B cell (primary cell): ENCODE data around the gene SLAIN2. TPM values are rescaled to one million over a fixed set of nuclear protein-coding genes. Genes with fewer than 3 reads are reported as not detected.

ENCODE experiments used
- ATAC-seq: fragments of 200-7000 bp; cut with Tn5 transposase; one replicate; pipeline ENCODE4 v1.10.0; 2021; ENCODE audit warnings: low read depth, mild to moderate bottlenecking, moderate number of reproducible peaks, moderate library complexity
- CTCF ChIA-PET: fragments of 350-600 bp; sonication (Branson Sonifier 250); formaldehyde crosslinking; loops from one replicate; lab custom pipeline; 2021; ENCODE audit warnings: antibody characterized with exemption, inconsistent platforms; lab: Charles Lee
- POLR2A ChIA-PET: fragments of 350-600 bp; sonication (Branson Sonifier 250); formaldehyde crosslinking; loops from one replicate; lab custom pipeline; 2021; ENCODE audit warnings: antibody characterized with exemption; lab: Charles Lee
- DNase-seq: peaks from one replicate; pipeline ENCODE4 v3.0.0; 2013
- H2AFZ ChIP-seq: 2 replicates; pipeline ENCODE4 v1.6.1; 2012; ENCODE audit warnings: mild to moderate bottlenecking, low read depth, low read length; ENCODE audit not compliant: insufficient read depth, poor library complexity, severe bottlenecking
- H3K27ac ChIP-seq, 2 donors: 1 replicate in 1 of 2; 2 replicates in 1 of 2; pipeline ENCODE4 v1.5.1; 2012 to 2013; ENCODE audit warnings: low read length in 2 of 2, mild to moderate bottlenecking in 2 of 2, moderate library complexity in 1 of 2
- H3K27me3 ChIP-seq, 4 experiments: fragments of 200-600 bp in 1 of 4; sonication (generic) in 1 of 4; replicated peaks in 1 of 4; 1 replicate in 2 of 4; 2 replicates in 2 of 4; pipeline versions ENCODE4 v1.6.1 to v1.7.0; 2013 to 2016; ENCODE audit warnings: low read length in 3 of 4, mild to moderate bottlenecking in 2 of 4, mixed read lengths in 1 of 4, moderate library complexity in 1 of 4; ENCODE audit not compliant: insufficient read depth in 4 of 4, control insufficient read depth in 3 of 4; ENCODE audit errors: control extremely low read depth in 1 of 4
- H3K36me3 ChIP-seq, 2 experiments: replicated peaks in 1 of 2; 1 replicate in 1 of 2; 2 replicates in 1 of 2; pipeline versions ENCODE4 v1.6.1 to v1.7.1; 2013; ENCODE audit warnings: low read length in 1 of 2; ENCODE audit not compliant: insufficient read depth in 2 of 2, control insufficient read depth in 1 of 2; ENCODE audit errors: control extremely low read depth in 1 of 2, extremely low read depth in 1 of 2
- H3K4me1 ChIP-seq, 2 donors: fragments of 200-600 bp in 1 of 2; sonication (generic) in 1 of 2; 1 replicate in 1 of 2; 2 replicates in 1 of 2; pipeline versions ENCODE4 v1.5.1 to v1.6.1; 2013 to 2017; ENCODE audit warnings: low read length in 2 of 2; ENCODE audit not compliant: control insufficient read depth in 2 of 2, insufficient read depth in 2 of 2
- H3K4me2 ChIP-seq: replicated peaks from 2 replicates; pipeline ENCODE3; 2012; ENCODE audit warnings: mild to moderate bottlenecking, low read depth, low read length; ENCODE audit not compliant: poor library complexity, severe bottlenecking
- H3K4me3 ChIP-seq, 5 experiments: fragments of 200-600 bp in 1 of 5; sonication (generic) in 1 of 5; 1 replicate in 3 of 5; 2 replicates in 2 of 5; pipeline versions ENCODE4 v1.5.1 to v1.7.0; 2011 to 2016; ENCODE audit warnings: low read length in 4 of 5, mild to moderate bottlenecking in 4 of 5, low read depth in 2 of 5, control low read depth in 1 of 5, moderate library complexity in 1 of 5; ENCODE audit not compliant: insufficient read depth in 1 of 5; ENCODE audit errors: control extremely low read depth in 1 of 5, extremely low read depth in 1 of 5
- H3K79me2 ChIP-seq: fragments of 200-600 bp; sonication (generic); one replicate; pipeline ENCODE4 v1.6.0; 2016; ENCODE audit warnings: low read length; ENCODE audit not compliant: control insufficient read depth, insufficient read depth
- H3K9ac ChIP-seq: fragments of 200-600 bp; sonication (generic); 2 replicates; pipeline ENCODE4 v1.6.1; 2017; ENCODE audit warnings: mild to moderate bottlenecking, low read length, moderate library complexity
- H3K9me3 ChIP-seq, 3 donors: one replicate each; pipeline versions ENCODE4 v1.6.1 to v1.7.1; 2013; ENCODE audit warnings: low read length in 2 of 3; ENCODE audit not compliant: control insufficient read depth in 2 of 3, insufficient read depth in 1 of 3; ENCODE audit errors: control extremely low read depth in 1 of 3
- H4K20me1 ChIP-seq: 2 replicates; pipeline ENCODE4 v1.6.0; 2012; ENCODE audit warnings: mild to moderate bottlenecking, low read length; ENCODE audit not compliant: insufficient read depth, control insufficient read depth, poor library complexity, severe bottlenecking
- H3K27ac Mint-ChIP-seq: one replicate; pipeline ENCODE4 v1.8.0; 2021; ENCODE audit warnings: mixed read lengths
- H3K27me3 Mint-ChIP-seq: one replicate; pipeline ENCODE4 v1.8.0; 2021; ENCODE audit warnings: mixed read lengths
- H3K4me1 Mint-ChIP-seq: one replicate; pipeline ENCODE4 v1.8.0; 2021; ENCODE audit warnings: mixed read lengths
- H3K4me3 Mint-ChIP-seq: one replicate; pipeline ENCODE4 v1.8.0; 2021; ENCODE audit warnings: mixed read lengths
- H3K9me3 Mint-ChIP-seq: one replicate; pipeline ENCODE4 v1.8.0; 2022; ENCODE audit warnings: mixed read lengths; ENCODE audit not compliant: insufficient read depth
- EZH2 ChIP-seq: IDR thresholded peaks from 2 replicates; pipeline ENCODE4 v1.6.1; 2012; ENCODE audit warnings: borderline replicate concordance, low read depth, mild to moderate bottlenecking, moderate library complexity, low read length; ENCODE audit not compliant: insufficient read depth, poor library complexity, severe bottlenecking
- WGBS: methylation state at CpG from one replicate; pipeline ENCODE4 v1.1.5; 2013; ENCODE audit warnings: missing lambda C conversion rate; ENCODE audit not compliant: insufficient coverage; 5-methylcytosine and 5-hydroxymethylcytosine counted together
- intact Hi-C: fragments of 100-400 bp; cut with micrococcal nuclease; formaldehyde crosslinking; loops from one replicate; pipeline ENCODE4 v1.10.0; 2022
- polyA plus RNA-seq: library from polyadenylated mRNA; depleted of rRNA; stranded (reverse); fragments of >200 nt; gene quantifications from 2 replicates; pipeline ENCODE4 v1.2.3, GENCODE V29; 2012
- total RNA-seq, 2 donors: library from RNA; stranded (reverse); fragments of 120-200 nt in 1 of 2; gene quantifications; 1 replicate in 1 of 2; 2 replicates in 1 of 2; pipeline versions ENCODE4 v1.2.3 to v1.2.4, GENCODE V29; 2013 to 2022
- TF ChIP-seq, protein P1 (sequence below): fragments of 200-600 bp; IDR thresholded peaks from one replicate; pipeline ENCODE4 v1.8.0; 2022; ENCODE audit warnings: antibody characterized with exemption, mild to moderate bottlenecking

The SLAIN2 gene
- total and polyA plus RNA-seq, 2 donors (not counting 1 experiment from before 2014, with no cell fraction given) = 19.7 to 69.1 TPM

DNA sequence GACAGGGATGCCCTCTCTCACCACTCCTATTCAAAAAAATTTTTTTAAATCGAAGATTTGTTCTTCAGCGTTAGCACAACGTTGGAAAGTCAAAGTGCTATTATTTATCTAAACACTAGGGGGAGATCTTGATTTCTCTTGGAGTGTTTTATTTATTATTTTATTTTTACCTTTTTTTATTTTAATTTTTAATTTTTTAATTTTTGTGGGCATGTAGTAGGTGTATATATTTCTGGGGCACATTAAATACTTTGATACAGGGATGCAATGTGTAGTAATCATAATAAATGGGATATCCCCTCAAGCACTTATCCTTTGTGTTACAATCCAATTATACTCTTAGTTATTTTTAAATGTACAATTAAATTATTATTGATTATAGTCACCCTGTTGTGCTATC lies 104.4 kb downstream of the SLAIN2 start:
- Histone ChIP-seq H3K9me3 (peaks cover 0 to 1% (median 0%) of the 10 kb centered on the region in 3 donors), H3K4me3 (no peak overlapping the region), H3K79me2 (no peaks in the 10 kb centered on the region), H3K4me2 (no peak overlapping the region), H3K27ac (no peak overlapping the region), H3K4me1 (no peaks in the 10 kb centered on the region), H3K27me3 (peaks cover 0 to 6% (median 0%) of the 10 kb centered on the region in 4 experiments), H3K36me3 (no peaks in the 10 kb centered on the region), H3K9ac (no peak overlapping the region), H2AFZ (no peak overlapping the region), H4K20me1 (no peaks in the 10 kb centered on the region)
- ATAC-seq (no peak), DNase-seq (peak; percentile 11)
- no peak overlapping the region for H3K27ac Mint-ChIP-seq
- CTCF ChIA-PET = interaction anchor here (1.1 to 2.1 kb wide), 5 partner anchors 8 to 517 kb away, joined by 3 to 7 read pairs (median 5); no protein-coding TSS in a partner anchor
- no CpG with 5 or more reads among the region's 3 CpGs for WGBS
- H3K4me3 Mint-ChIP-seq = no peak overlapping the region
- intact Hi-C loops = loop anchor here (2.0 kb wide), 1 partner anchor 517 kb away; no protein-coding TSS in a partner anchor
- no peaks in the 10 kb centered on the region for H3K9me3 Mint-ChIP-seq
- H3K27me3 Mint-ChIP-seq = peaks cover 6% of the 10 kb centered on the region
- H3K4me1 Mint-ChIP-seq = no peaks in the 10 kb centered on the region
- POLR2A ChIA-PET = no interaction called here
- TF ChIP-seq, protein P1, sequence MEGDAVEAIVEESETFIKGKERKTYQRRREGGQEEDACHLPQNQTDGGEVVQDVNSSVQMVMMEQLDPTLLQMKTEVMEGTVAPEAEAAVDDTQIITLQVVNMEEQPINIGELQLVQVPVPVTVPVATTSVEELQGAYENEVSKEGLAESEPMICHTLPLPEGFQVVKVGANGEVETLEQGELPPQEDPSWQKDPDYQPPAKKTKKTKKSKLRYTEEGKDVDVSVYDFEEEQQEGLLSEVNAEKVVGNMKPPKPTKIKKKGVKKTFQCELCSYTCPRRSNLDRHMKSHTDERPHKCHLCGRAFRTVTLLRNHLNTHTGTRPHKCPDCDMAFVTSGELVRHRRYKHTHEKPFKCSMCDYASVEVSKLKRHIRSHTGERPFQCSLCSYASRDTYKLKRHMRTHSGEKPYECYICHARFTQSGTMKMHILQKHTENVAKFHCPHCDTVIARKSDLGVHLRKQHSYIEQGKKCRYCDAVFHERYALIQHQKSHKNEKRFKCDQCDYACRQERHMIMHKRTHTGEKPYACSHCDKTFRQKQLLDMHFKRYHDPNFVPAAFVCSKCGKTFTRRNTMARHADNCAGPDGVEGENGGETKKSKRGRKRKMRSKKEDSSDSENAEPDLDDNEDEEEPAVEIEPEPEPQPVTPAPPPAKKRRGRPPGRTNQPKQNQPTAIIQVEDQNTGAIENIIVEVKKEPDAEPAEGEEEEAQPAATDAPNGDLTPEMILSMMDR = peak; percentile 77
- no peak for TF ChIP-seq EZH2

DNA sequence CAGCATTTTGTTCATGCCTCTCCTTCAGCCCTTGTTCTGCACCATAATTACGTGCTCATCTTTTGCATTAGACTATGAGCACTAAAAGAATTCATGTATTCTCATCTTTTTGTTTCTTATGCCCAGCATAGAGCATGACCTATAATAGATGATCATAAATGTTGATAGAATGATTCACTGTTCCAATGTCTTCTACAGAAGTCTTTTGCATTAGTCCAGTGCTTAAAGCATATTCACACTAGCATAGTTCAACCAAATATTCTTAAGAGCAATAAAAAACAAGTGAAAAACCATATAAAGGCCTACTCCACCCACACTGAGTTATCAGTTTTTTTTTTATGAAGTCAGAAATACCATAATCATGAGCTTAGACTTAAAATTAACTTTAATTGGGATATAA lies 105.3 kb downstream of the SLAIN2 start:
- Histone ChIP-seq H3K9me3 (no peaks in the 10 kb centered on the region), H3K4me1 (no peaks in the 10 kb centered on the region), H3K36me3 (no peaks in the 10 kb centered on the region), H4K20me1 (no peaks in the 10 kb centered on the region), H3K9ac (no peak overlapping the region), H3K4me3 (no peak overlapping the region), H3K79me2 (no peaks in the 10 kb centered on the region), H3K27me3 (peaks cover 0 to 8% (median 0%) of the 10 kb centered on the region in 4 experiments), H3K27ac (no peak overlapping the region), H2AFZ (no peak overlapping the region), H3K4me2 (no peak overlapping the region)
- intact Hi-C loops = loop anchor here (2.0 kb wide), 1 partner anchor 516 kb away; no protein-coding TSS in a partner anchor
- no peak overlapping the region for H3K4me3 Mint-ChIP-seq
- ChIA-PET POLR2A (no interaction called here), CTCF (interaction anchor here (0.6 to 2.1 kb wide), 4 partner anchors 17 to 516 kb away, joined by 3 to 6 read pairs (median 5); no protein-coding TSS in a partner anchor)
- H3K27ac Mint-ChIP-seq = no peak overlapping the region
- no peaks in the 10 kb centered on the region for H3K9me3 Mint-ChIP-seq
- no peaks in the 10 kb centered on the region for H3K4me1 Mint-ChIP-seq
- no peak for DNase-seq
- no CpG with 5 or more reads among the region's 1 CpG for WGBS
- ATAC-seq = no peak
- no peak for TF ChIP-seq EZH2
- TF ChIP-seq, protein P1 = no peak
- peaks cover 7% of the 10 kb centered on the region for H3K27me3 Mint-ChIP-seq
